Measurements from ENCODE around the gene NLRC3. TPM values are rescaled to one million over a fixed set of nuclear protein-coding genes. Genes with fewer than 3 reads are reported as not detected.

The NLRC3 gene
- total RNA-seq, 2 experiments from 2014 or later, result 92.6 to 94.6 TPM

GRCh38 chr16:3589001-3589400, 11.8 kb upstream of the NLRC3 start:
- no peak for DNase-seq
- no peak for ATAC-seq
- no peak overlapping the region for H3K27ac Mint-ChIP-seq
- no peaks in the 10 kb centered on the region for H3K27me3 Mint-ChIP-seq (ENCODE audit: low read depth)
- CTCF ChIA-PET, result no interaction called here
- peaks cover 28% of the 10 kb centered on the region for H3K36me3 Mint-ChIP-seq (ENCODE audit: low read depth)
- H3K9me3 Mint-ChIP-seq (ENCODE audit: insufficient read depth), result no peaks in the 10 kb centered on the region
- POLR2A ChIA-PET, result no interaction called here
- no peak overlapping the region for H3K4me3 Mint-ChIP-seq
- peaks cover 21% of the 10 kb centered on the region for H3K4me1 Mint-ChIP-seq (ENCODE audit: low read depth)

GRCh38 chr16:3587547-3588110, 10.4 kb upstream of the NLRC3 start:
- ATAC-seq (no peak), DNase-seq (no peak)
- Mint-ChIP-seq H3K9me3 (ENCODE audit: insufficient read depth) (no peaks in the 10 kb centered on the region), H3K4me1 (ENCODE audit: low read depth) (peaks cover 21% of the 10 kb centered on the region), H3K27ac (no peak overlapping the region), H3K4me3 (no peak overlapping the region), H3K27me3 (ENCODE audit: low read depth) (no peaks in the 10 kb centered on the region), H3K36me3 (ENCODE audit: low read depth) (peaks cover 34% of the 10 kb centered on the region)
- ChIA-PET CTCF (no interaction called here), POLR2A (interaction anchor here (0.6 kb wide), 1 partner anchor 136 kb away, joined by 5 read pairs; no protein-coding TSS in a partner anchor)

GRCh38 chr16:3584412-3584811, 7.2 kb upstream of the NLRC3 start:
- Mint-ChIP-seq H3K27me3 (ENCODE audit: low read depth) (no peaks in the 10 kb centered on the region), H3K36me3 (ENCODE audit: low read depth) (peaks cover 35% of the 10 kb centered on the region), H3K9me3 (ENCODE audit: insufficient read depth) (no peaks in the 10 kb centered on the region), H3K4me1 (ENCODE audit: low read depth) (peaks cover 35% of the 10 kb centered on the region), H3K4me3 (no peak overlapping the region), H3K27ac (no peak overlapping the region)
- ChIA-PET POLR2A (interaction anchor here (0.7 kb wide), 1 partner anchor 395 kb away, joined by 3 read pairs; no protein-coding TSS in a partner anchor), CTCF (no interaction called here)
- ATAC-seq, result no peak
- no peak for DNase-seq

- Mint-ChIP-seq H3K36me3 (ENCODE audit: low read depth) (peaks cover 35% of the 10 kb centered on the region), H3K9me3 (ENCODE audit: insufficient read depth) (no peaks in the 10 kb centered on the region), H3K4me1 (ENCODE audit: low read depth) (peaks cover 44% of the 10 kb centered on the region), H3K4me3 (no peak overlapping the region), H3K27me3 (ENCODE audit: low read depth) (no peaks in the 10 kb centered on the region), H3K27ac (no peak overlapping the region)
- no peak for DNase-seq
- CTCF ChIA-PET, result no interaction called here
- ATAC-seq, result no peak
- POLR2A ChIA-PET, result interaction anchor here (0.7 kb wide), 1 partner anchor 16 kb away, joined by 3 read pairs; no protein-coding TSS in a partner anchor
These were observed 6.3 kb upstream of the NLRC3 start for GRCh38 chr16:3583303-3584038.

GRCh38 chr16:3582276-3583165, 5.3 kb upstream of the NLRC3 start:
- ChIA-PET POLR2A (no interaction called here), CTCF (no interaction called here)
- DNase-seq (no peak), ATAC-seq (no peak)
- Mint-ChIP-seq H3K4me1 (ENCODE audit: low read depth) (peaks cover 52% of the 10 kb centered on the region), H3K9me3 (ENCODE audit: insufficient read depth) (no peaks in the 10 kb centered on the region), H3K4me3 (no peak overlapping the region), H3K36me3 (ENCODE audit: low read depth) (peaks cover 35% of the 10 kb centered on the region), H3K27me3 (ENCODE audit: low read depth) (no peaks in the 10 kb centered on the region), H3K27ac (no peak overlapping the region)

- H3K4me3 Mint-ChIP-seq, result no peak overlapping the region
- POLR2A ChIA-PET, result interaction anchor here (1.0 kb wide), 1 partner anchor 44 kb away, joined by 3 read pairs; no protein-coding TSS in a partner anchor
- DNase-seq, result no peak
- no peaks in the 10 kb centered on the region for H3K9me3 Mint-ChIP-seq (ENCODE audit: insufficient read depth)
- peaks cover 39% of the 10 kb centered on the region for H3K36me3 Mint-ChIP-seq (ENCODE audit: low read depth)
- H3K27ac Mint-ChIP-seq, result peak overlapping the region; percentile 43
- no peak for ATAC-seq
- CTCF ChIA-PET, result no interaction called here
- H3K4me1 Mint-ChIP-seq (ENCODE audit: low read depth), result peaks cover 56% of the 10 kb centered on the region
- no peaks in the 10 kb centered on the region for H3K27me3 Mint-ChIP-seq (ENCODE audit: low read depth)
These were observed 4.2 kb upstream of the NLRC3 start for GRCh38 chr16:3581392-3581791.

- DNase-seq (no peak), ATAC-seq (no peak)
- Mint-ChIP-seq H3K36me3 (ENCODE audit: low read depth) (peaks cover 38% of the 10 kb centered on the region), H3K9me3 (ENCODE audit: insufficient read depth) (no peaks in the 10 kb centered on the region), H3K27me3 (ENCODE audit: low read depth) (no peaks in the 10 kb centered on the region), H3K4me3 (no peak overlapping the region), H3K4me1 (ENCODE audit: low read depth) (peaks cover 53% of the 10 kb centered on the region), H3K27ac (peak overlapping the region; percentile 99)
- POLR2A ChIA-PET, result interaction anchor here (1.0 kb wide), 1 partner anchor 44 kb away, joined by 3 read pairs; no protein-coding TSS in a partner anchor
- CTCF ChIA-PET, result no interaction called here
These were observed 3.5 kb upstream of the NLRC3 start for GRCh38 chr16:3580686-3581085.

- Mint-ChIP-seq H3K4me1 (ENCODE audit: low read depth) (peaks cover 54% of the 10 kb centered on the region), H3K36me3 (ENCODE audit: low read depth) (peaks cover 40% of the 10 kb centered on the region), H3K9me3 (ENCODE audit: insufficient read depth) (no peaks in the 10 kb centered on the region), H3K4me3 (no peak overlapping the region), H3K27ac (peak overlapping the region; percentile 99), H3K27me3 (ENCODE audit: low read depth) (no peaks in the 10 kb centered on the region)
- DNase-seq, result no peak
- no peak for ATAC-seq
- CTCF ChIA-PET, result no interaction called here
- POLR2A ChIA-PET, result no interaction called here
These were observed 3.0 kb upstream of the NLRC3 start for GRCh38 chr16:3580251-3580651.

- H3K27ac Mint-ChIP-seq, result peak overlapping the region; percentile 99
- peaks cover 55% of the 10 kb centered on the region for H3K4me1 Mint-ChIP-seq (ENCODE audit: low read depth)
- CTCF ChIA-PET, result no interaction called here
- no peak for DNase-seq
- H3K36me3 Mint-ChIP-seq (ENCODE audit: low read depth), result peaks cover 42% of the 10 kb centered on the region
- ATAC-seq, result no peak
- H3K27me3 Mint-ChIP-seq (ENCODE audit: low read depth), result no peaks in the 10 kb centered on the region
- H3K9me3 Mint-ChIP-seq (ENCODE audit: insufficient read depth), result no peaks in the 10 kb centered on the region
- POLR2A ChIA-PET, result interaction anchor here (0.7 to 2.6 kb wide), 3 partner anchors 12 to 92 kb away, joined by 3 to 16 read pairs (median 3); partner anchors contain the start of gene SLX4
- peak overlapping the region; percentile 96 for H3K4me3 Mint-ChIP-seq
These were observed 2.6 kb upstream of the NLRC3 start for GRCh38 chr16:3579776-3580175.

GRCh38 chr16:3578610-3579551, 1.7 kb upstream of the NLRC3 start:
- Mint-ChIP-seq H3K27ac (peak overlapping the region; percentile 99), H3K27me3 (ENCODE audit: low read depth) (no peaks in the 10 kb centered on the region), H3K9me3 (ENCODE audit: insufficient read depth) (no peaks in the 10 kb centered on the region), H3K4me3 (peak overlapping the region; percentile 96), H3K36me3 (ENCODE audit: low read depth) (peaks cover 47% of the 10 kb centered on the region), H3K4me1 (ENCODE audit: low read depth) (peaks cover 59% of the 10 kb centered on the region)
- CTCF ChIA-PET, result interaction anchor here (0.5 to 0.9 kb wide), 3 partner anchors 32 to 126 kb away, joined by 3 read pairs; no protein-coding TSS in a partner anchor
- POLR2A ChIA-PET, result interaction anchor here (0.7 to 2.6 kb wide), 6 partner anchors 11 to 616 kb away, joined by 3 to 16 read pairs (median 4); partner anchors contain the start of gene SLX4
- ATAC-seq (peak; percentile 66), DNase-seq (peak; percentile 90)

GRCh38 chr16:3578121-3578520, 918 bp upstream of the NLRC3 start:
- peaks cover 63% of the 10 kb centered on the region for H3K4me1 Mint-ChIP-seq (ENCODE audit: low read depth)
- peak; percentile 69 for DNase-seq
- no peaks in the 10 kb centered on the region for H3K27me3 Mint-ChIP-seq (ENCODE audit: low read depth)
- H3K4me3 Mint-ChIP-seq, result peak overlapping the region; percentile 96
- H3K9me3 Mint-ChIP-seq (ENCODE audit: insufficient read depth), result no peaks in the 10 kb centered on the region
- peaks cover 44% of the 10 kb centered on the region for H3K36me3 Mint-ChIP-seq (ENCODE audit: low read depth)
- CTCF ChIA-PET, result interaction anchor here (0.9 to 2.2 kb wide), 2 partner anchors 32 to 34 kb away, joined by 3 to 5 read pairs; partner anchors contain the start of gene SLX4
- POLR2A ChIA-PET, result interaction anchor here (0.7 to 2.6 kb wide), 5 partner anchors 10 to 617 kb away, joined by 3 to 16 read pairs (median 4); partner anchors contain the start of gene SLX4
- H3K27ac Mint-ChIP-seq, result peak overlapping the region; percentile 99
- peak; percentile 34 for ATAC-seq
